Left lung (tissue), 10 donors: Measurements from ENCODE around the gene PYROXD2. TPM values are rescaled to one million over a fixed set of nuclear protein-coding genes. Genes with fewer than 3 reads are reported as not detected.

ENCODE experiments used
- ATAC-seq: fragments of 200-7000 bp; cut with Tn5 transposase; one replicate; pipeline ENCODE4 v1.9.1; 2020; ENCODE audit warnings: moderate library complexity
- DNase-seq, 4 donors: peaks; one replicate each; pipeline ENCODE4 v3.0.0-alpha.2; 2013 to 2020
- H3K27ac ChIP-seq, 2 donors: fragments of 200-600 bp; sonication (generic) in 1 of 2; one replicate each; pipeline versions ENCODE4 v1.5.0 to v1.8.0; 2020 to 2021
- H3K27me3 ChIP-seq, 2 donors: fragments of 200-600 bp; sonication (generic) in 1 of 2; one replicate each; pipeline versions ENCODE4 v1.5.0 to v1.8.0; 2020 to 2021
- H3K36me3 ChIP-seq, 2 donors: fragments of 200-600 bp; sonication (generic) in 1 of 2; one replicate each; pipeline versions ENCODE4 v1.5.0 to v1.8.0; 2020 to 2021
- H3K4me1 ChIP-seq, 2 donors: fragments of 200-600 bp; one replicate each; pipeline ENCODE4 v1.8.0; 2021
- H3K4me3 ChIP-seq, 2 donors: fragments of 200-600 bp; sonication (generic) in 1 of 2; one replicate each; pipeline versions ENCODE4 v1.5.0 to v1.8.0; 2020 to 2021; ENCODE audit warnings: mild to moderate bottlenecking in 1 of 2
- H3K9me3 ChIP-seq, 2 donors: fragments of 200-600 bp; sonication (generic) in 1 of 2; one replicate each; pipeline versions ENCODE4 v1.5.0 to v1.8.0; 2020 to 2021
- CTCF ChIP-seq, 2 donors: fragments of 200-600 bp; sonication (generic) in 1 of 2; IDR thresholded peaks; one replicate each; pipeline versions ENCODE4 v1.5.0 to v1.8.0; 2021; ENCODE audit warnings: antibody characterized with exemption in 2 of 2
- intact Hi-C, 2 donors: fragments of 100-400 bp; cut with DNase I; formaldehyde crosslinking; loops; one replicate each; pipeline versions ENCODE4 v1.11.2 to v1.14.2; 2022
- polyA plus RNA-seq, 6 donors: library from polyadenylated mRNA; unstranded; fragments of 120-200 nt; gene quantifications; one replicate each; pipeline ENCODE4 v1.2.1, GENCODE V29; 2013; ENCODE audit not compliant: insufficient read length in 6 of 6
- total RNA-seq, 2 donors: library from RNA; stranded (reverse); fragmentation: NEBNext Ultra II Directional; extraction: Animal tissue kit (Norgen Biotek cat#: 25700); gene quantifications; one replicate each; pipeline ENCODE4 v1.2.1, GENCODE V29; 2021
- donor health status: DM: no; HTN: yes; CAD: no.
- donor health status: DM: no; HTN: no; CAD: no.

The PYROXD2 gene
- total and polyA plus RNA-seq, 8 donors = 8.2 to 48.2 (median 38.3) TPM

GRCh38 chr10:98460837-98461499, 46.0 kb upstream of the PYROXD2 start:
- Histone ChIP-seq H3K4me3 (no peak overlapping the region), H3K9me3 (no peaks in the 10 kb centered on the region), H3K4me1 (peaks cover 0 to 13% of the 10 kb centered on the region in 2 donors), H3K27me3 (peaks cover 0 to 27% of the 10 kb centered on the region in 2 donors), H3K36me3 (no peaks in the 10 kb centered on the region), H3K27ac (peak overlapping the region in 1 of 2 donors; percentile 45)
- peak in 1 of 4 donors; percentile 40 for DNase-seq
- peak; percentile 95 for ATAC-seq
- intact Hi-C loops = loop anchor here in 1 of 2 donors (10.0 kb wide), 1 partner anchor 784 kb away; no protein-coding TSS in a partner anchor
- TF ChIP-seq CTCF (IDR thresholded peaks at IDR 0.05) = no peak

- no peak for DNase-seq
- peaks cover 0 to 25% of the 10 kb centered on the region in 2 donors for H3K27me3 ChIP-seq
- no peak overlapping the region for H3K4me3 ChIP-seq
- H3K27ac ChIP-seq = no peak overlapping the region
- TF ChIP-seq CTCF (IDR thresholded peaks at IDR 0.05) = no peak
- H3K9me3 ChIP-seq = no peaks in the 10 kb centered on the region
- no peak for ATAC-seq
- intact Hi-C loops = no loop called here
- peaks cover 0 to 13% of the 10 kb centered on the region in 2 donors for H3K4me1 ChIP-seq
- H3K36me3 ChIP-seq = no peaks in the 10 kb centered on the region
Measured at GRCh38 chr10:98458809-98459784, 44.1 kb upstream of the PYROXD2 start.

GRCh38 chr10:98457721-98458120, 42.7 kb upstream of the PYROXD2 start:
- no peak for TF ChIP-seq CTCF (IDR thresholded peaks at IDR 0.05)
- Histone ChIP-seq H3K4me3 (no peak overlapping the region), H3K36me3 (no peaks in the 10 kb centered on the region), H3K27ac (no peak overlapping the region), H3K4me1 (peaks cover 0 to 13% of the 10 kb centered on the region in 2 donors), H3K27me3 (peaks cover 0 to 26% of the 10 kb centered on the region in 2 donors), H3K9me3 (no peaks in the 10 kb centered on the region)
- intact Hi-C loops = no loop called here
- DNase-seq (no peak), ATAC-seq (no peak)

GRCh38 chr10:98456686-98457482, 41.9 kb upstream of the PYROXD2 start:
- TF ChIP-seq CTCF (IDR thresholded peaks at IDR 0.05) = no peak
- H3K27ac ChIP-seq = no peak overlapping the region
- intact Hi-C loops = no loop called here
- peaks cover under 1 to 33% of the 10 kb centered on the region in 2 donors for H3K27me3 ChIP-seq
- H3K9me3 ChIP-seq = no peaks in the 10 kb centered on the region
- no peaks in the 10 kb centered on the region for H3K36me3 ChIP-seq
- peaks cover 0 to 13% of the 10 kb centered on the region in 2 donors for H3K4me1 ChIP-seq
- DNase-seq = no peak
- H3K4me3 ChIP-seq = no peak overlapping the region
- no peak for ATAC-seq
